ENCODE results near the gene TNRC6A.

The TNRC6A gene

GRCh38 chr16:24755201-24755874 is 25.9 kb downstream of the TNRC6A start:
- Histone ChIP-seq H3K9ac (ENCODE audit: low read length) (no peak overlapping the region), H3F3A (ENCODE audit: insufficient read depth) (no peaks in the 10 kb centered on the region; the same call in 1 of the 2 replicates), H3K27ac (ENCODE audit: low read depth, low read length) (no peak overlapping the region), H2AFZ (ENCODE audit: low read depth, low read length, severe bottlenecking) (no peak overlapping the region), H3K4me2 (ENCODE audit: low read depth, low read length, poor library complexity, severe bottlenecking) (no peak overlapping the region), H3K36me3 (ENCODE audit: low read length) (peaks cover 13% of the 10 kb centered on the region; the same call in 1 of the 2 replicates), H3K9me3 (ENCODE audit: insufficient read depth, low read length) (no peaks in the 10 kb centered on the region), H4K20me1 (ENCODE audit: low read depth, low read length) (peaks cover 47% of the 10 kb centered on the region), H3K79me2 (ENCODE audit: insufficient read depth, low read length) (peaks cover 84% of the 10 kb centered on the region), H3K4me3 (ENCODE audit: insufficient read depth, low read length, poor library complexity, severe bottlenecking) (no peak overlapping the region), H3K27me3 (ENCODE audit: low read length) (no peaks in the 10 kb centered on the region), H3K9me2 (replicated peaks; ENCODE audit: insufficient read depth, low read length) (no peaks in the 10 kb centered on the region)
- TF ChIP-seq CTCF (IDR thresholded peaks at IDR 0.05; ENCODE audit: insufficient read depth, low read length, poor library complexity, severe bottlenecking): no peak
- TF ChIP-seq EZH2phosphoT487 (conservative IDR thresholded peaks at IDR 0.05; ENCODE audit: low read length): no peak

GRCh38 chr16:24758373-24758772 is 28.9 kb downstream of the TNRC6A start:
- Histone ChIP-seq H3K4me3 (ENCODE audit: insufficient read depth, low read length, poor library complexity, severe bottlenecking) (no peak overlapping the region), H3K36me3 (ENCODE audit: low read length) (peaks cover 13% of the 10 kb centered on the region; the same call in 1 of the 2 replicates), H3K4me2 (ENCODE audit: low read depth, low read length, poor library complexity, severe bottlenecking) (no peak overlapping the region), H4K20me1 (ENCODE audit: low read depth, low read length) (peaks cover 42% of the 10 kb centered on the region), H3K9me2 (replicated peaks; ENCODE audit: insufficient read depth, low read length) (no peaks in the 10 kb centered on the region), H3K9ac (ENCODE audit: low read length) (no peak overlapping the region), H2AFZ (ENCODE audit: low read depth, low read length, severe bottlenecking) (no peak overlapping the region), H3K79me2 (ENCODE audit: insufficient read depth, low read length) (peaks cover 53% of the 10 kb centered on the region), H3F3A (ENCODE audit: insufficient read depth) (no peaks in the 10 kb centered on the region; the same call in 1 of the 2 replicates), H3K9me3 (ENCODE audit: insufficient read depth, low read length) (no peaks in the 10 kb centered on the region), H3K27me3 (ENCODE audit: low read length) (no peaks in the 10 kb centered on the region), H3K27ac (ENCODE audit: low read depth, low read length) (no peak overlapping the region)
- no peak for TF ChIP-seq CTCF (IDR thresholded peaks at IDR 0.05; ENCODE audit: insufficient read depth, low read length, poor library complexity, severe bottlenecking)
- no peak for TF ChIP-seq EZH2phosphoT487 (conservative IDR thresholded peaks at IDR 0.05; ENCODE audit: low read length)

GRCh38 chr16:24759006-24759405 is 29.6 kb downstream of the TNRC6A start:
- no peak overlapping the region for H3K4me2 ChIP-seq (ENCODE audit: low read depth, low read length, poor library complexity, severe bottlenecking)
- H3K9me2 ChIP-seq (replicated peaks; ENCODE audit: insufficient read depth, low read length): no peaks in the 10 kb centered on the region
- peaks cover 47% of the 10 kb centered on the region for H3K79me2 ChIP-seq (ENCODE audit: insufficient read depth, low read length)
- TF ChIP-seq CTCF (IDR thresholded peaks at IDR 0.05; ENCODE audit: insufficient read depth, low read length, poor library complexity, severe bottlenecking): no peak
- TF ChIP-seq EZH2phosphoT487 (conservative IDR thresholded peaks at IDR 0.05; ENCODE audit: low read length): no peak
- peaks cover 37% of the 10 kb centered on the region for H4K20me1 ChIP-seq (ENCODE audit: low read depth, low read length)
- no peak overlapping the region for H3K27ac ChIP-seq (ENCODE audit: low read depth, low read length)
- no peaks in the 10 kb centered on the region; the same call in 1 of the 2 replicates for H3F3A ChIP-seq (ENCODE audit: insufficient read depth)
- H3K9me3 ChIP-seq (ENCODE audit: insufficient read depth, low read length): no peaks in the 10 kb centered on the region
- no peaks in the 10 kb centered on the region for H3K27me3 ChIP-seq (ENCODE audit: low read length)
- no peak overlapping the region for H3K4me3 ChIP-seq (ENCODE audit: insufficient read depth, low read length, poor library complexity, severe bottlenecking)
- peaks cover 13% of the 10 kb centered on the region; the same call in 1 of the 2 replicates for H3K36me3 ChIP-seq (ENCODE audit: low read length)
- no peak overlapping the region for H3K9ac ChIP-seq (ENCODE audit: low read length)
- H2AFZ ChIP-seq (ENCODE audit: low read depth, low read length, severe bottlenecking): no peak overlapping the region

Measured in SU-DHL-6 (cell line).